HEK293 (cell line): ENCODE data around the gene NDST4.

Experiments
- CTCF ChIA-PET: fragments of 350-600 bp; formaldehyde crosslinking; extraction: SDS; loops from one replicate; lab custom pipeline; 2021; ENCODE audit warnings: antibody characterized with exemption; lab: Yijun Ruan, JAX
- POLR2A ChIA-PET: fragments of 300-600 bp; formaldehyde crosslinking; extraction: SDS; loops from one replicate; lab custom pipeline; 2020; ENCODE audit warnings: antibody characterized with exemption, inconsistent platforms; lab: Yijun Ruan, JAX
- H3K27ac ChIP-seq: fragments of 200-500 bp; sonication (Bioruptor generic); 2 replicates; pipeline ENCODE4 v1.5.1; 2014; ENCODE audit warnings: low read depth, low read length, control low read depth, inconsistent platforms; ENCODE audit errors: extremely low read depth
- H3K36me3 ChIP-seq, 2 experiments: fragments of 200-500 bp in 1 of 2; sonication (Bioruptor generic) in 1 of 2; 1 replicate in 1 of 2; 2 replicates in 1 of 2; pipeline ENCODE4 v1.5.1; 2014 to 2017; ENCODE audit warnings: inconsistent platforms in 2 of 2, low read length in 2 of 2; ENCODE audit not compliant: control insufficient read depth in 2 of 2, insufficient read depth in 1 of 2
- H3K4me1 ChIP-seq: fragments of 200-500 bp; sonication (Bioruptor generic); 2 replicates; pipeline ENCODE4 v1.5.1; 2014; ENCODE audit warnings: mild to moderate bottlenecking, low read length, inconsistent platforms; ENCODE audit not compliant: control insufficient read depth, insufficient read depth
- H3K4me3 ChIP-seq: 2 replicates; pipeline ENCODE4 v1.5.1; 2011; ENCODE audit warnings: low read depth, mild to moderate bottlenecking, control low read depth, low read length, moderate library complexity
- H3K9me3 ChIP-seq: fragments of 200-500 bp; sonication (Bioruptor generic); 2 replicates; pipeline ENCODE4 v1.5.1; 2014; ENCODE audit warnings: low read depth, low read length, inconsistent platforms; ENCODE audit not compliant: control insufficient read depth, insufficient read depth
- INSM2 ChIP-seq: fragments of 450-650 bp; formaldehyde crosslinking; IDR thresholded peaks from 2 replicates; pipeline ENCODE4 v1.5.1; 2016; ENCODE audit warnings: missing biosample characterization, missing genetic modification characterization
- KLF16 ChIP-seq: fragments of 450-650 bp; formaldehyde crosslinking; IDR thresholded peaks from 2 replicates; pipeline ENCODE4 v1.5.1; 2017; ENCODE audit warnings: missing biosample characterization, missing genetic modification characterization
- MEIS1 ChIP-seq: sonication (generic); formaldehyde crosslinking; IDR thresholded peaks from 2 replicates; pipeline ENCODE4 v1.8.1; 2022; ENCODE audit warnings: missing genetic modification reagents, mild to moderate bottlenecking, borderline replicate concordance
- PBX3 ChIP-seq: sonication (generic); formaldehyde crosslinking; IDR thresholded peaks from 2 replicates; pipeline ENCODE4 v1.8.1; 2022; ENCODE audit warnings: mild to moderate bottlenecking, moderate library complexity, missing genetic modification reagents
- PRDM6 ChIP-seq: fragments of 450-650 bp; formaldehyde crosslinking; IDR thresholded peaks from 2 replicates; pipeline ENCODE4 v1.5.1; 2017; ENCODE audit warnings: missing biosample characterization, missing genetic modification characterization
- SP2 ChIP-seq: fragments of 450-650 bp; formaldehyde crosslinking; IDR thresholded peaks from 2 replicates; pipeline ENCODE4 v1.5.1; 2016; ENCODE audit warnings: missing biosample characterization, missing genetic modification characterization
- SP7 ChIP-seq: fragments of 450-650 bp; formaldehyde crosslinking; IDR thresholded peaks from 2 replicates; pipeline ENCODE4 v1.5.1; 2016; ENCODE audit warnings: missing biosample characterization, missing genetic modification characterization
- TRIM28 ChIP-seq: IDR thresholded peaks from 2 replicates; pipeline ENCODE4 v1.6.1; 2011; ENCODE audit warnings: low read length, control low read depth, borderline replicate concordance
- ZFP3 ChIP-seq: fragments of 450-650 bp; formaldehyde crosslinking; IDR thresholded peaks from 2 replicates; pipeline ENCODE4 v1.5.1; 2016; ENCODE audit warnings: low read depth, missing biosample characterization, missing genetic modification characterization
- ZFP41 ChIP-seq: fragments of 450-650 bp; formaldehyde crosslinking; IDR thresholded peaks from 2 replicates; pipeline ENCODE4 v1.5.1; 2016; ENCODE audit warnings: missing biosample characterization, missing genetic modification characterization, borderline replicate concordance
- ZNF112 ChIP-seq: fragments of 450-650 bp; formaldehyde crosslinking; IDR thresholded peaks from 2 replicates; pipeline ENCODE4 v1.5.0; 2017; ENCODE audit warnings: missing biosample characterization, missing genetic modification characterization
- ZNF121 ChIP-seq: fragments of 450-650 bp; formaldehyde crosslinking; IDR thresholded peaks from 2 replicates; pipeline ENCODE4 v1.5.1; 2016; ENCODE audit warnings: missing biosample characterization, missing genetic modification characterization
- ZNF133 ChIP-seq: fragments of 450-650 bp; formaldehyde crosslinking; IDR thresholded peaks from 2 replicates; pipeline ENCODE4 v1.5.1; 2016; ENCODE audit warnings: missing biosample characterization, missing genetic modification characterization
- ZNF155 ChIP-seq: fragments of 450-650 bp; formaldehyde crosslinking; IDR thresholded peaks from 2 replicates; pipeline ENCODE4 v1.5.1; 2016; ENCODE audit warnings: missing biosample characterization, missing genetic modification characterization
- ZNF157 ChIP-seq: fragments of 450-650 bp; formaldehyde crosslinking; IDR thresholded peaks from 2 replicates; pipeline ENCODE4 v1.5.1; 2016; ENCODE audit warnings: missing biosample characterization, missing genetic modification characterization
- ZNF16 ChIP-seq: fragments of 450-650 bp; formaldehyde crosslinking; IDR thresholded peaks from 2 replicates; pipeline ENCODE4 v1.5.1; 2016; ENCODE audit warnings: low read depth, missing biosample characterization, missing genetic modification characterization
- ZNF169 ChIP-seq: fragments of 450-650 bp; formaldehyde crosslinking; IDR thresholded peaks from 2 replicates; pipeline ENCODE4 v1.5.1; 2016; ENCODE audit warnings: missing biosample characterization, missing genetic modification characterization
- ZNF24 ChIP-seq: fragments of 450-650 bp; formaldehyde crosslinking; IDR thresholded peaks from 2 replicates; pipeline ENCODE4 v1.5.1; 2016; ENCODE audit warnings: missing biosample characterization, missing genetic modification characterization
- ZNF26 ChIP-seq: fragments of 450-650 bp; formaldehyde crosslinking; IDR thresholded peaks from 2 replicates; pipeline ENCODE4 v1.5.1; 2016; ENCODE audit warnings: missing biosample characterization, missing genetic modification characterization
- ZNF280C ChIP-seq: fragments of 450-650 bp; formaldehyde crosslinking; IDR thresholded peaks from 2 replicates; pipeline ENCODE4 v1.5.1; 2016; ENCODE audit warnings: missing biosample characterization, missing genetic modification characterization
- ZNF433 ChIP-seq: fragments of 450-650 bp; formaldehyde crosslinking; IDR thresholded peaks from 2 replicates; pipeline ENCODE4 v1.5.1; 2016; ENCODE audit warnings: missing biosample characterization, missing genetic modification characterization, low read depth
- ZNF449 ChIP-seq: fragments of 450-650 bp; formaldehyde crosslinking; IDR thresholded peaks from 2 replicates; pipeline ENCODE4 v1.5.1; 2017; ENCODE audit warnings: missing biosample characterization, mild to moderate bottlenecking, missing genetic modification characterization, moderate library complexity
- ZNF544 ChIP-seq: fragments of 450-650 bp; formaldehyde crosslinking; IDR thresholded peaks from 2 replicates; pipeline ENCODE4 v1.5.0; 2017; ENCODE audit warnings: missing biosample characterization, missing genetic modification characterization
- ZNF776 ChIP-seq: fragments of 450-650 bp; formaldehyde crosslinking; IDR thresholded peaks from 2 replicates; pipeline ENCODE4 v1.5.0; 2017; ENCODE audit warnings: missing biosample characterization, missing genetic modification characterization, borderline replicate concordance
- ZNF830 ChIP-seq: fragments of 450-650 bp; IDR thresholded peaks from 2 replicates; pipeline ENCODE4 v1.5.0; 2018; ENCODE audit warnings: missing biosample characterization, missing genetic modification characterization, low read depth, mild to moderate bottlenecking, moderate library complexity

The NDST4 gene

GRCh38 chr4:114791976-114792375 is 321.4 kb downstream of the NDST4 start (continued):
- no peak for TF ChIP-seq ZFP3 (tag by site-specific recombination)
- no peak for TF ChIP-seq SP7 (tag by site-specific recombination)
- TF ChIP-seq ZNF155 (tag by site-specific recombination) = no peak
- no peak for TF ChIP-seq ZFP41 (tag by site-specific recombination)
- TF ChIP-seq ZNF121 (tag by site-specific recombination) = no peak
- no peak for TF ChIP-seq ZNF24 (tag by site-specific recombination)
- no peak for TF ChIP-seq ZNF544 (tag by site-specific recombination)
- no peak for TF ChIP-seq ZNF830 (tag by site-specific recombination)
- TF ChIP-seq, all 188 proteins: peak for 0

GRCh38 chr4:114785570-114785969 is 327.9 kb downstream of the NDST4 start:
- ChIA-PET CTCF (no interaction called here), POLR2A (no interaction called here)
- no peak overlapping the region for H3K4me3 ChIP-seq
- H3K27ac ChIP-seq = no peak overlapping the region
- H3K9me3 ChIP-seq = no peaks in the 10 kb centered on the region
- H3K36me3 ChIP-seq = no peaks in the 10 kb centered on the region
- TF ChIP-seq ZNF157 (tag by site-specific recombination) (no peak), ZFP41 (tag by site-specific recombination) (no peak), SP2 (tag by site-specific recombination) (no peak), KLF16 (no peak), ZNF776 (tag by site-specific recombination) (no peak), ZNF112 (tag by site-specific recombination) (no peak)
- TF ChIP-seq, all 188 proteins: peak for 0
- H3K4me1 ChIP-seq = no peaks in the 10 kb centered on the region

GRCh38 chr4:114783215-114783595 is 330.2 kb downstream of the NDST4 start:
- Histone ChIP-seq H3K27ac (no peak overlapping the region), H3K36me3 (no peaks in the 10 kb centered on the region), H3K4me3 (no peak overlapping the region), H3K9me3 (no peaks in the 10 kb centered on the region), H3K4me1 (no peaks in the 10 kb centered on the region)
- CTCF ChIA-PET = interaction anchor here (0.6 to 1.4 kb wide), 3 partner anchors 25 to 1069 kb away, joined by 3 to 7 read pairs (median 3); no protein-coding TSS in a partner anchor
- POLR2A ChIA-PET = no interaction called here
- TF ChIP-seq ZNF26 (no peak), ZNF280C (no peak), ZNF433 (tag by site-specific recombination) (no peak), TRIM28 (no peak), ZNF16 (tag by site-specific recombination) (no peak), ZNF169 (no peak), MEIS1 (CRISPR knock-in tag) (no peak), PRDM6 (no peak), PBX3 (CRISPR knock-in tag) (no peak), INSM2 (tag by site-specific recombination) (no peak), ZNF133 (tag by site-specific recombination) (no peak), ZNF449 (tag by site-specific recombination) (no peak)
